Left cardiac atrium (tissue), 4 donors: ENCODE measurements around the gene TMEM185B. TPM values are rescaled to one million over a fixed set of nuclear protein-coding genes. Genes with fewer than 3 reads are reported as not detected.
"Not testable (repeated sequence)": the region's sequence is repeated elsewhere in the genome, so short reads cannot be mapped to it uniquely, and the experiment has no call there.

Experiments used
- ATAC-seq, 2 donors: fragments of 200-7000 bp; cut with Tn5 transposase; one replicate each; pipeline ENCODE4 v1.9.1; 2020; ENCODE audit warnings: mild to moderate bottlenecking in 2 of 2, moderate library complexity in 2 of 2
- DNase-seq: peaks from one replicate; pipeline ENCODE4 v3.0.0-alpha.2; 2020
- intact Hi-C, 2 donors: fragments of 100-400 bp; cut with DNase I; formaldehyde crosslinking; loops; one replicate each; pipeline versions ENCODE4 v1.14.1 to v1.15.1; 2022 to 2023
- total RNA-seq, 2 donors: library from RNA; stranded (reverse); fragmentation: NEBNext Ultra II Directional; extraction: Animal tissue kit (Norgen Biotek cat#: 25700); gene quantifications; one replicate each; pipeline ENCODE4 v1.2.1, GENCODE V29; 2021
- donor health status: DM: no; HTN: yes; CAD: no.
- donor health status: DM: no; HTN: yes; CAD: no; lungs with severe emphysema.
- donor health status: DM: yes; HTN: yes; CAD: no.
- donor health status: Dilated cardiomyopathy.

Gene TMEM185B
- total RNA-seq, 2 donors from 2014 or later = 22.2 to 24.7 TPM

DNA sequence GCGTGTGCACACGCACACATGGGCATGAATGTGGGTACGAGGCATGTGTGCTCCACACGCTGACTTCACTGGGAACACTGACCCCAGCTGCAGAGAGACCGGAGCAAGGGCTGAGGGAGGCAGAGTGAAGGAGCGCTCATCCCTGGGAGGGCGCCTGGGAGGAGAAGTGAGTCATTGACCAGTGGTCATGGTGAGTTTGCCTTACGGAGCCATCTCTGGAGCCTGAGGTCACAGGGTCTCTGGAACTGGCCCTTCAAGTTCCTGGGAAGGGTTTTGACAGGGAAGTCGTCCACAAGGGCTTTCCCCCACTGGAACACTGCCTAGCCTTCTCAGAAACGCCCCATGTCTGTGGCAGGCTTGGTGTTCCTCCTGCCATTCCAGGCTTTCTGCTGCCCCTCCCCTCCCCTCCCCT is 14.3 kb upstream of the TMEM185B start:
- ATAC-seq = peak in 1 of 2 donors; percentile 5
- intact Hi-C loops = no loop called here
- DNase-seq = no peak

- DNase-seq (no peak), ATAC-seq (no peak)
- intact Hi-C loops = no loop called here
Measured at GRCh38 chr2:120236791-120237190, 13.6 kb upstream of the TMEM185B start.

GRCh38 chr2:120236316-120236715 is 13.1 kb upstream of the TMEM185B start:
- no peak for ATAC-seq
- intact Hi-C loops = no loop called here
- no peak for DNase-seq

DNA sequence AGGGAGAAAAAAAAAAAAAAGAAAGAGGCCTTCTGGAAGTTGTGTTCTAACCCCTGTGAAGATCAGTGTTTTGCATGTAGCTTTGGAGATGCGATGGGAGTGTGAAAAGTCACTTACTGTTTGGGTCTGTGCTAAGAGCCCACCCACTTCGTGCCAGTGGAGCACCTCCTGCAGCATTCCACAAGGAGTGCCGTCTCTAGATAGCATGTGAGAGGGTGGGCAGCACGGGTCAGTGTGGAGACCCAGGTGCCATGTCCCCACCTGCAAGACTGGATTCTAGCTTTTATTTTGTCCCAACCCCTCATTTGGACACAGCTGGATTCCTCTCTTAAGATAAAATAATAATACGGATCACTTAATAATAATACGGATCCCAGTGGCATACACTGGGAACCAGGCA is 12.5 kb upstream of the TMEM185B start:
- no peak for ATAC-seq
- intact Hi-C loops = no loop called here
- DNase-seq = no peak

DNA sequence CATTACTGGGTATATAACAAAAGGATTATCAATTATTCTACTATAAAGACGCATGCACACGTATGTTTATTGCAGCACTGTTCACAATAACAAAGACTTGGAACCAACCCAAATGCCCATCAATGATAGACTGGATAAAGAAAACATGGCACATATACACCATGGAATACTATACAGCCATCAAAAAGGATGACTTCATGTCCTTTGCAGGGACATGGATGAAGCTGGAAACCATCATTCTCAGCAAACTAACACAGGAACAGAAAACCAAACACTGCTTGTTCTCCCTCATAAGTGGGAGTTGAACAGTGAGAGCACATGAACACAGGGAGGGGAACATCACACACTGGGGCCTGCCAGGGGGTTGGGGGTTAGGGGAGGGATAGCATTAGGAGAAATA is 12.0 kb upstream of the TMEM185B start:
- DNase-seq, intact Hi-C loops, ATAC-seq: not testable (repeated sequence)

DNA sequence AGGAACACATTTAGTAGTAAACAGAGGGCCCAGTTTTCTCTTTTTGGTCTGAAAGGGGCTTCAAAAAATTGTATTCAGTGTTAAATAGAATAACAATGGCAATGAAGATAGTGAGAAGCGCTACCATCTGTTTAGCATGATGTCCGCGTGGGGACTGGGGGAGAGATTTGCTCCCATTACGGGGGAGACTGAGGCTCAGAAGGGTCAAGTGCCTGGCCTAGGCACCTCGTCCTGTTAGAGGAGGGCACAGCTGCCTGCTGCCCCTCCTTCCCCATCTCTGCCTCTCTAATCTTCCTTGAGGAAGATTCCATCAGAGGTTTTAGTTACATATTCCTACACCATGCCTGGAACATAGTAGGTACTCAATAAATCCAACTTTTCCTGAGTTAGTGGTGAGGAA is 10.1 kb upstream of the TMEM185B start:
- intact Hi-C loops = no loop called here
- DNase-seq (no peak), ATAC-seq (no peak)

DNA sequence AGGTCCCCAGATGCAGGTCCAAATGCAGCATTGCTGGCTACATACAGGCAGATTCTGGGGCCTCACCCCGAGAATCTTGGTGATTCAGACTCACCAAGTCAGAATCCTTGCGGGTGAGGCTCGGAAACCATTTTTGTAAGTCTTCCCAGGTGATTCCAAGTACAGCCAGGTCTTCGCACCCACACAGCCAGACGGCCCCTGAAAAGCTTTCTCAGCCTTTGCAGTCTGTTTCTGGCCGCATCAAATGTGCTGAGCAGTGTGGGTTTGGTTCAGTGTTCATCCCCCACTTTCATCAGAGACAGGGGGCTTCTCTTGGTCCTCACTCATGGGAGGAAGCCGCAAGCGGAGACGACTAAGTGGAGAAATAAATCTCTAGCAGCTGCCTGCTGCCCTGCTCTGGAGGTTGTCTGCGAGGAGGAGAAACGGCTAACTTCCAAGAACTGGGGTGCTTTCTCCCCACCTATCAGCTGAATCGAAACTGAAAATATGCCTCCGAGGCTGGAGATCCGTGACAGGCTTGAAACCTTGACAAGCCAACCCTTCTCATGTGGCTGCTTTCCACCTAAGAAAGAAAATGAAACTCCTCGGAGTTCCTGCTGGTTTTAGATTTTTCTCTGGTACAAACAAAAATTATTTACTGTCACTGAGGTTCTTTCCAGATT is 8.9 kb upstream of the TMEM185B start:
- ATAC-seq = peak; percentile 41 to 73
- intact Hi-C loops = no loop called here
- DNase-seq = no peak

DNA sequence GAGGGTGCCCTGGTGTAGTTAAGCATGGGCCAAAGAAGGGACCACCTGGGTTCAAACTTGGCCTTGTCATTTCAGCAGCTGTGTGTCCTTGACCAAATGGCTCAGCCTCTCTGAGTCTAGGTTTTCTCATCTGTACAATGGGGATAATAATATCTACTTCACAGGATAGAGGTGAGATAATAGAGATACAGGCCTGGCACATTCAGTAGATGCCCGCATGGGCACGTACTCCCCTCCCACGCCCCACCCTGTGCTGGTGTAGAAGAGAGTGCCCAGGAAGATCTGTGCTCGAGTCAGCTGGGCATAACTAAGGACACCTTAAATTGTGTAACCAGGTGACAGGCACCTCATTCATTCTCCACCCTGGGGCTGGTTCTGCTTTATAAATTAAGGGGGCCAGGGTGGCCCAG is 8.4 kb upstream of the TMEM185B start:
- intact Hi-C loops = no loop called here
- no peak for DNase-seq
- peak in 1 of 2 donors; percentile 12 for ATAC-seq

GRCh38 chr2:120230515-120231471 is 7.6 kb upstream of the TMEM185B start:
- no peak for DNase-seq
- no peak for ATAC-seq
- intact Hi-C loops = no loop called here

GRCh38 chr2:120229341-120229740 is 6.1 kb upstream of the TMEM185B start:
- no peak for DNase-seq
- no peak for ATAC-seq
- intact Hi-C loops = no loop called here

- DNase-seq (no peak), ATAC-seq (no peak)
- intact Hi-C loops = no loop called here
Measured at GRCh38 chr2:120228503-120228902, 5.3 kb upstream of the TMEM185B start.

GRCh38 chr2:120227111-120227991 is 4.2 kb upstream of the TMEM185B start:
- intact Hi-C loops = no loop called here
- DNase-seq (no peak), ATAC-seq (no peak)

DNA sequence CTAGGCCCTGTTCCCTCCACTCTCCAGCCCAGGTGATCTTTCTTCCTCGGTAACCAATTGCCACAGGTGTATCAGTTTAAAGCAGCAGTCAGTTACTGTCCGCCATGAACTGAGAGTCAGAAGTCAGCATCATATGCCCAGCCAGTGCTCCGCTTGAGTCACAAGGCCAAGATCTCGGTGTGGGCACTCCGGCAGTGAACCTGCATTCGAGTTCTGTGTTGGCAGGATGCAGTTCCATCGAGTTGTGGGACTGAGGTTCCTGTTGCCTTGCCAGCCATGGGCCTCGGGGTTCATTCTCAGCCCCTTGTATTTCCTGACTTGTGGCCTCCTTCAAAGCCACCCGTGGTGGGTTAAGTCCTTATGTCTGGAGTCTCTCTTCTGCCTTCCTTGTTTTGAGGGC is 3.1 kb upstream of the TMEM185B start:
- DNase-seq = no peak
- intact Hi-C loops = no loop called here
- no peak for ATAC-seq

DNA sequence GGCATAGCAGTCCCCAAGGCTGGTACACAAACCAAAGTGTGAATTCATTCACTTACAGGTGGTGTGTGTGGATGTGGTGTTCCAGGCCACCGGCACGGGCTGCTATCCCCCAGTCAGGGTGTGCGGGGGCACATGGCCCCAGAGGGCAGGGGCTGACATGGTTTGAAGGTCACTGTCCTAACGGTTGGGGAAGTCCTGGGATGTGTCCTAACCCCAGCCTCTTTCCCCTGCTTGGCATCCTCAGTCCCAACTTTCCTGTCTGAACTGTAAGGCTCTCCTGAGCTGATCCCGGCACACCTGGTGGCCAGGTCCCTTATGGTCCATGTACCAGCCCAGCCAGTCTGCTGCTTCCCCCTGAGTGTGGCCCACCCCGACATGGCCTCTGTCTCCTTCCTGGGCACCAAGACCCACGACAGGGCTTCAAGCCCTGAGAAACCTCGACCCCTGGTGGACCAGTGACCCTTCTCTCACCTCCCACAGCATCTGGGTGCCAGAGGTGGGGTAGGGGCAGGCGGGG is 2.4 kb upstream of the TMEM185B start:
- intact Hi-C loops = no loop called here
- peak; percentile 11 for DNase-seq

GRCh38 chr2:120224735-120225548 is 1.7 kb upstream of the TMEM185B start:
- DNase-seq = no peak
- intact Hi-C loops = no loop called here

More for the DNA sequence above, 2.4 kb upstream of the TMEM185B start:
- ATAC-seq = no peak

DNA sequence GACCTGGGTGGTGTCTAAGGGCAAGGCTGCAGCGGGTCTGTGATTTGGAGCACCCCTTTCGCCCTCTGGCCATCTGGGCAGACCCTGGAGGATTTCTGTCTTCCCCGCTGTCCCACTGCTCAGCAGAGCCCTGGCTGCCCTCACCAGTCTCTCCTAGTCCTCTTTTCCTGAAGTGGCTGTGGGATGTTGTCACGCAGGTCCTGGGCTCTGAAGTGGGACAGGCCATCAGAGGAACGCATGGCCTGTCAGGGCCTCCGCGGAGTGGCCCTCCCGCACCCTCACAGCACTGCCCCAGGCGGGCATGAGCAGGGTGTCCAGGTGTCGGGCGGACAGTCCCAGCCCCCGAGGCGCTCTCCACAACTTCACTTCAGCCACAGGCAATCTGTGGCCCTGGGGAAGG is 1.1 kb upstream of the TMEM185B start:
- no peak for ATAC-seq
- intact Hi-C loops = no loop called here
- no peak for DNase-seq

More at GRCh38 chr2:120224735-120225548, 1.7 kb upstream of the TMEM185B start:
- ATAC-seq = no peak

DNA sequence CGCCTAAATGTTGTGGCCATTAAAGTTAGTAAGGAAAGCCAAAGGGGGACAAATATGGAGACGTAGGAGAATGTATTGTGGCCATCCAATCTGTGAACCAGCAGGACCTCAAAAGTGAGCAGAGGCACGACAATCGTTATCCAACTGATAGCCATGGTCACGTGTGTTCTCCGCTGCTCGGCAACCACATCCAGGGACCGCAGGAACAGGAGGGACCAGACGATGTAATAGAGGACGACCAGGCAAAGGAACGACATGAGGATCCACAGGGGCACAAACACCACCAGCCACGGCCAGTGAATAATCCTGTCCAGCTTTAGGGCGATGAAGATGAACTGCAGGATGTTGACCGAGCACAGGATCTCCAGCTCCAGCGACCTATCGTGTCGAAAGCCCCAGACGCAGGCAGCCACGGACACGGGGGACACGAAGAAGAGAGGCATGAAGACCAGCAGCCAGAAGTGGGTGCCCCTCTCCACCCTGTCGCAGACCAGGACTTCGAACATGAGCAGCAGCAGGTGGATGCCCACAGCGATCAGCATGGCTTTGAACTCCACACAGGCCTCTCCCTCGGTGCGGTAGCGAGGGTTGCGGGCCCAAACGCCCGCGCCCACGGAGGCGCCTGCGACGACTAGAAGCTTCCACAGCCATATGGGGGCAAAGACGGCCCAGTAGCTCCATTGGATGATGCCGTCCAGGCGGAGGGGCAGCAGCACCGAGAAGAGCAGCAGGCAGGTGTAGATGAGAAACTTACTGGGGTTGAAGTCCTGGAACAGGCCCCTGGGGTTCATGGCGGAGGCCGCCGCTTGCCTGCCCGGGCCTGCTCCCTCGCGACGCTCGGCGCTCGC is 790 bp downstream of the TMEM185B start:
- DNase-seq = no peak
- intact Hi-C loops = no loop called here
- ATAC-seq = no peak

- DNase-seq (no peak), ATAC-seq (no peak)
- intact Hi-C loops = no loop called here
Measured at GRCh38 chr2:120221616-120222015, 1.6 kb downstream of the TMEM185B start.
